ENCODE measurements around the gene AHI1. TPM values are rescaled to one million over a fixed set of nuclear protein-coding genes. Genes with fewer than 3 reads are reported as not detected.

AHI1 gene
- total RNA-seq, 3 donors from 2014 or later: 17.7 to 34.7 (median 26.5) TPM

- Histone ChIP-seq H3K9me3 (no peaks in the 10 kb centered on the region), H3K4me1 (ENCODE audit: low read depth) (peaks cover 13% of the 10 kb centered on the region), H3K36me3 (ENCODE audit: low read depth) (no peaks in the 10 kb centered on the region), H3K4me3 (no peak overlapping the region)
- no peak for DNase-seq
- intact Hi-C loops (cut with DNase I, micrococcal nuclease): no loop called here
- ATAC-seq: peak; percentile 91
- TF ChIP-seq CTCF (IDR thresholded peaks at IDR 0.05): no peak
These were observed 8.1 kb upstream of the AHI1 start for GRCh38 chr6:135505648-135506047.

GRCh38 chr6:135505222-135505621, 7.7 kb upstream of the AHI1 start:
- H3K4me1 ChIP-seq (ENCODE audit: low read depth): peaks cover 13% of the 10 kb centered on the region
- no peaks in the 10 kb centered on the region for H3K9me3 ChIP-seq
- ATAC-seq (peak; percentile 75), DNase-seq (peak in 1 of 3 donors; percentile 34)
- TF ChIP-seq CTCF (IDR thresholded peaks at IDR 0.05): no peak
- intact Hi-C loops (cut with DNase I, micrococcal nuclease): no loop called here
- no peaks in the 10 kb centered on the region for H3K36me3 ChIP-seq (ENCODE audit: low read depth)
- H3K4me3 ChIP-seq: no peak overlapping the region

- intact Hi-C loops (cut with DNase I, micrococcal nuclease): no loop called here
- peak; percentile 51 for ATAC-seq
- no peak for TF ChIP-seq CTCF (IDR thresholded peaks at IDR 0.05)
These were observed 7.2 kb upstream of the AHI1 start for GRCh38 chr6:135504734-135505133.

GRCh38 chr6:135503703-135504475, 6.3 kb upstream of the AHI1 start:
- intact Hi-C loops (cut with DNase I, micrococcal nuclease): no loop called here
- Histone ChIP-seq H3K9me3 (no peaks in the 10 kb centered on the region), H3K4me3 (no peak overlapping the region), H3K4me1 (ENCODE audit: low read depth) (peaks cover 13% of the 10 kb centered on the region), H3K36me3 (ENCODE audit: low read depth) (no peaks in the 10 kb centered on the region)
- DNase-seq: no peak
- TF ChIP-seq CTCF (IDR thresholded peaks at IDR 0.05): no peak
- ATAC-seq: no peak

More at GRCh38 chr6:135504734-135505133, 7.2 kb upstream of the AHI1 start:
- Histone ChIP-seq H3K4me3 (no peak overlapping the region), H3K4me1 (ENCODE audit: low read depth) (peaks cover 13% of the 10 kb centered on the region), H3K9me3 (no peaks in the 10 kb centered on the region), H3K36me3 (ENCODE audit: low read depth) (no peaks in the 10 kb centered on the region)
- DNase-seq: no peak

GRCh38 chr6:135499441-135500340, 2.2 kb upstream of the AHI1 start:
- intact Hi-C loops (cut with DNase I, micrococcal nuclease): no loop called here
- no peak for TF ChIP-seq CTCF (IDR thresholded peaks at IDR 0.05)
- Histone ChIP-seq H3K36me3 (ENCODE audit: low read depth) (no peaks in the 10 kb centered on the region), H3K9me3 (no peaks in the 10 kb centered on the region), H3K4me3 (no peak overlapping the region), H3K4me1 (ENCODE audit: low read depth) (peaks cover 7% of the 10 kb centered on the region)
- ATAC-seq: no peak
- DNase-seq: no peak

All from mucosa of descending colon (tissue), 3 donors.